Measurements from ENCODE around the gene CHL1.

- TF ChIP-seq, protein P1, sequence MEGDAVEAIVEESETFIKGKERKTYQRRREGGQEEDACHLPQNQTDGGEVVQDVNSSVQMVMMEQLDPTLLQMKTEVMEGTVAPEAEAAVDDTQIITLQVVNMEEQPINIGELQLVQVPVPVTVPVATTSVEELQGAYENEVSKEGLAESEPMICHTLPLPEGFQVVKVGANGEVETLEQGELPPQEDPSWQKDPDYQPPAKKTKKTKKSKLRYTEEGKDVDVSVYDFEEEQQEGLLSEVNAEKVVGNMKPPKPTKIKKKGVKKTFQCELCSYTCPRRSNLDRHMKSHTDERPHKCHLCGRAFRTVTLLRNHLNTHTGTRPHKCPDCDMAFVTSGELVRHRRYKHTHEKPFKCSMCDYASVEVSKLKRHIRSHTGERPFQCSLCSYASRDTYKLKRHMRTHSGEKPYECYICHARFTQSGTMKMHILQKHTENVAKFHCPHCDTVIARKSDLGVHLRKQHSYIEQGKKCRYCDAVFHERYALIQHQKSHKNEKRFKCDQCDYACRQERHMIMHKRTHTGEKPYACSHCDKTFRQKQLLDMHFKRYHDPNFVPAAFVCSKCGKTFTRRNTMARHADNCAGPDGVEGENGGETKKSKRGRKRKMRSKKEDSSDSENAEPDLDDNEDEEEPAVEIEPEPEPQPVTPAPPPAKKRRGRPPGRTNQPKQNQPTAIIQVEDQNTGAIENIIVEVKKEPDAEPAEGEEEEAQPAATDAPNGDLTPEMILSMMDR (IDR thresholded peaks at IDR 0.05; ENCODE audit: borderline replicate concordance, extremely low read depth, low read length, poor library complexity, severe bottlenecking): no peak
- no peak for TF ChIP-seq EZH2 (IDR thresholded peaks at IDR 0.05; ENCODE audit: borderline replicate concordance, low read depth, low read length, severe bottlenecking)
Measured at GRCh38 chr3:260898-261297, 64.3 kb downstream of the CHL1 start.

All from DND-41 (cell line).